Gastrocnemius medialis (tissue), 4 donors: Measurements from ENCODE around the gene GNB2. TPM values are rescaled to one million over a fixed set of nuclear protein-coding genes. Genes with fewer than 3 reads are reported as not detected.
A peak's percentile ranks its signal among the peaks of the same experiment; 100 is the strongest.

ENCODE experiments used
- ATAC-seq, 2 donors: fragments of 150-250 bp; one replicate each; pipeline ENCODE4 v1.9.1; 2016
- DNase-seq, 2 donors: peaks; one replicate each; pipeline ENCODE4 v3.0.0-alpha.2; 2019
- H3K27ac ChIP-seq, 4 donors: fragments of 200-600 bp; sonication (generic); 1 replicate in 1 of 4; 2 replicates in 3 of 4; pipeline ENCODE4 v1.5.1; 2016 to 2018; ENCODE audit warnings: mild to moderate bottlenecking in 2 of 4, moderate library complexity in 1 of 4
- H3K27me3 ChIP-seq, 3 donors: fragments of 200-600 bp; sonication (generic) in 2 of 3; 1 replicate in 1 of 3; 2 replicates in 2 of 3; pipeline versions ENCODE4 v1.5.1 to v1.6.0; 2016 to 2019; ENCODE audit warnings: mild to moderate bottlenecking in 1 of 3, moderate library complexity in 1 of 3
- H3K36me3 ChIP-seq, 2 donors: fragments of 200-600 bp; sonication (generic) in 1 of 2; one replicate each; pipeline ENCODE4 v1.5.1; 2017 to 2018
- H3K4me1 ChIP-seq, 2 donors: fragments of 200-600 bp; sonication (generic) in 1 of 2; one replicate each; pipeline ENCODE4 v1.5.1; 2016 to 2017; ENCODE audit warnings: mild to moderate bottlenecking in 2 of 2
- H3K4me3 ChIP-seq, 4 donors: fragments of 200-600 bp; sonication (generic) in 3 of 4; 1 replicate in 1 of 4; 2 replicates in 3 of 4; pipeline ENCODE4 v1.5.1; 2016 to 2019; ENCODE audit warnings: mild to moderate bottlenecking in 2 of 4
- H3K9me3 ChIP-seq, 3 donors: fragments of 200-600 bp; sonication (generic) in 2 of 3; 1 replicate in 1 of 3; 2 replicates in 2 of 3; pipeline ENCODE4 v1.5.1; 2016 to 2019
- POLR2A ChIP-seq, 2 donors: fragments of 450-650 bp; IDR thresholded peaks; one replicate each; pipeline ENCODE4 v1.6.1; 2017; ENCODE audit warnings: antibody characterized with exemption in 2 of 2, mild to moderate bottlenecking in 2 of 2, moderate library complexity in 2 of 2
- in situ Hi-C, 4 donors: fragments of 200-750 bp; cut with MboI; loops; one replicate each; pipeline versions ENCODE4 v1.15.0 to v1.8.0; 2017; ENCODE audit warnings: low sequenced_read_pairs in 4 of 4
- intact Hi-C: fragments of 100-400 bp; cut with DNase I; formaldehyde crosslinking; loops from one replicate; pipeline ENCODE4 v1.15.1; 2023; ENCODE audit warnings: low total_unique reads
- total RNA-seq, 4 donors: library from RNA; depleted of rRNA; stranded (reverse); fragments of >200 nt; gene quantifications; one replicate each; pipeline versions ENCODE4 v1.1.0 to v1.2.3, GENCODE V29; 2016
- TF ChIP-seq, protein P1 (sequence below), 5 experiments: fragments of 450-650 bp in 3 of 5; fragments of 200-600 bp in 2 of 5; sonication (generic) in 2 of 5; IDR thresholded peaks in 4 of 5; conservative IDR thresholded peaks in 1 of 5; 1 replicate in 4 of 5; 2 replicates in 1 of 5; pipeline ENCODE4 v1.5.1; 2016 to 2019; ENCODE audit warnings: antibody characterized with exemption in 5 of 5, mild to moderate bottlenecking in 3 of 5, moderate library complexity in 3 of 5

The GNB2 gene
- total RNA-seq, 4 donors from 2014 or later = 108 to 163 (median 129) TPM

GRCh38 chr7:100689230-100690135, 15.9 kb downstream of the GNB2 start:
- intact Hi-C loops (loop anchor here (2.0 to 5.0 kb wide), 3 partner anchors 57 to 125 kb away; partner anchors contain the start of gene MOSPD3), in situ Hi-C loops (loop anchor here in 2 of 4 donors (10.0 kb wide), 2 partner anchors 105 to 215 kb away; partner anchors contain the start of genes TSC22D4 (in 2 of the 2), FBXO24 (in 1 of the 2) and LRCH4 (in 1 of the 2))
- Histone ChIP-seq H3K9me3 (no peaks in the 10 kb centered on the region), H3K27ac (peak overlapping the region in 1 of 4 donors; percentile 9), H3K4me1 (peaks cover 42 to 43% of the 10 kb centered on the region in 2 donors), H3K27me3 (no peaks in the 10 kb centered on the region), H3K4me3 (no peak overlapping the region), H3K36me3 (peaks cover 0 to 41% of the 10 kb centered on the region in 2 donors)
- TF ChIP-seq, protein P1, sequence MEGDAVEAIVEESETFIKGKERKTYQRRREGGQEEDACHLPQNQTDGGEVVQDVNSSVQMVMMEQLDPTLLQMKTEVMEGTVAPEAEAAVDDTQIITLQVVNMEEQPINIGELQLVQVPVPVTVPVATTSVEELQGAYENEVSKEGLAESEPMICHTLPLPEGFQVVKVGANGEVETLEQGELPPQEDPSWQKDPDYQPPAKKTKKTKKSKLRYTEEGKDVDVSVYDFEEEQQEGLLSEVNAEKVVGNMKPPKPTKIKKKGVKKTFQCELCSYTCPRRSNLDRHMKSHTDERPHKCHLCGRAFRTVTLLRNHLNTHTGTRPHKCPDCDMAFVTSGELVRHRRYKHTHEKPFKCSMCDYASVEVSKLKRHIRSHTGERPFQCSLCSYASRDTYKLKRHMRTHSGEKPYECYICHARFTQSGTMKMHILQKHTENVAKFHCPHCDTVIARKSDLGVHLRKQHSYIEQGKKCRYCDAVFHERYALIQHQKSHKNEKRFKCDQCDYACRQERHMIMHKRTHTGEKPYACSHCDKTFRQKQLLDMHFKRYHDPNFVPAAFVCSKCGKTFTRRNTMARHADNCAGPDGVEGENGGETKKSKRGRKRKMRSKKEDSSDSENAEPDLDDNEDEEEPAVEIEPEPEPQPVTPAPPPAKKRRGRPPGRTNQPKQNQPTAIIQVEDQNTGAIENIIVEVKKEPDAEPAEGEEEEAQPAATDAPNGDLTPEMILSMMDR (IDR thresholded peaks at IDR 0.05 in 4 of 5, conservative IDR thresholded peaks at IDR 0.05 in 1 of 5) = no peak
- TF ChIP-seq POLR2A (IDR thresholded peaks at IDR 0.05) = no peak
- no peak for DNase-seq
- no peak for ATAC-seq

DNA sequence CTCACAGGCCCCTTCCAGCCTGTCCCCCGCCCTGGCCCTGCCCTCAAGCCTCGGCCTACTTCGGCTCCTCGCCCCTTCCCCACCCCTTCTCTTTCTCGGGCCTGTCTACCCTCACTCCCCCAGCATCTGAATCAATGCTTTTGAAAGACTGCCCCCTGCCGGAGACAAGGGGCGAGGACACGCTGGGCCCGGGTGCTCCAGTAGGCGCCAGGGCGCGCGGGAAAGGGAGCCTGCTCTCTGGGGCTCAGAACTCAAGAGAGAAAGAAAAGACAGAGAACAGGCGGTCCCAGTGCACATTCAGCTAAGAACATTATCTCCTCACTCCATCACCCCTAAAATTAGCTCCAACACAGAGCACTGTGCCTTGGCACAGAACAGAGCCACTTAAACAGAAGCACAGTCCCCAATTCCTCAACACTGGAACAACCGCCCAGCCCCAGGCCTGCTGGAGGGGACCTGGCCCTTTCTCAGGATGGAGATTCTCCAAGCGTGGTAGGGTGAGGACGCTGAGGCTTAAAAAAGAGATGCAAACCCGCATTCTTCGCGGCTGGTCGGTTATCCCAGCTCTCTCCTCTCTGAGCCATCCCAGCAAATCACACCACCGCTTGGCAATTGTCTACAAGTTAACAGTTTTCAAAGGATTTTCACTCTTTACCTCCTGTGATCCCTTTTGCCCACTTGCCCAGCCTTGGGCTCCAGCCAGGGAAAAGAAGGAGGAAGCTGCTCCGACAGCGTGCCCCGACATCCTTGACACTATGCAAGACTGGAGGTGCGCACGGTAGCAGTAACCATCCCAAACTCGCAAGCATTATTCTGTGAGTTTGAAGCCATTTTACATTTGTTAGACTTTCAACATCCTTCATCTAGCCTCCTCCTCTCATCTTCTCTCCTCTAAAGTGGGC, 18.4 kb downstream of the GNB2 start:
- ATAC-seq = peak; percentile 55 to 73
- Histone ChIP-seq H3K27me3 (no peaks in the 10 kb centered on the region), H3K36me3 (peaks cover 0 to 17% of the 10 kb centered on the region in 2 donors), H3K4me1 (peaks cover 44 to 48% of the 10 kb centered on the region in 2 donors), H3K4me3 (peak overlapping the region; percentile 37 to 89 (median 71)), H3K9me3 (no peaks in the 10 kb centered on the region), H3K27ac (peak overlapping the region; percentile 69 to 84 (median 77))
- intact Hi-C loops = loop anchor here (2.0 to 5.0 kb wide), 5 partner anchors 15 to 127 kb away; partner anchors contain the start of genes MOSPD3 and POP7
- DNase-seq = peak; percentile 59 to 68
- in situ Hi-C loops = loop anchor here in 2 of 4 donors (10.0 kb wide), 2 partner anchors 107 to 217 kb away; partner anchors contain the start of genes TSC22D4 (in 2 of the 2), FBXO24 (in 1 of the 2) and LRCH4 (in 1 of the 2)
- TF ChIP-seq, protein P1 (IDR thresholded peaks at IDR 0.05 in 4 of 5, conservative IDR thresholded peaks at IDR 0.05 in 1 of 5) = peak; percentile 78 to 93 (median 89)
- no peak for TF ChIP-seq POLR2A (IDR thresholded peaks at IDR 0.05)

DNA sequence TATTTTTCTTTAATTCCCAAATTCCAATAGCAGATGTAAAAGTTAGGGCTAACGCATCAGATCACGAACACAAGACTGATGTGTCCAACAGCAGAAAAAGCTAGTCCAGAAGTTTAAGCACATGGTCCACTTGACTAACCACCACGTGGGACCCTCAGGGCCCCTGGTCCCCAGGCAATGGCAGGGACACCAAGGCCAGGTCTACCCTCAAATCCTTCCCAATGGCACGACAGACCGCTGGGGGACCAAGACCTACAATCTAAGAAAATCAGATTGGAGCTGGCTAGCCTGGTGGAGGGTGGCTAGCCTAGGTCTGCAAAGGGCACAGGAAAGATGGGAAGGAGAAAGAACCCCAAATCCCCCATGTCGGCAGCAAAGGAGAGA, 19.0 kb downstream of the GNB2 start:
- no peak for TF ChIP-seq POLR2A (IDR thresholded peaks at IDR 0.05)
- TF ChIP-seq, protein P1 (IDR thresholded peaks at IDR 0.05 in 4 of 5, conservative IDR thresholded peaks at IDR 0.05 in 1 of 5) = no peak
- DNase-seq = no peak
- H3K27ac ChIP-seq = peak overlapping the region; percentile 77 to 86 (median 80)
- no peaks in the 10 kb centered on the region for H3K9me3 ChIP-seq
- no peak for ATAC-seq
- H3K27me3 ChIP-seq = no peaks in the 10 kb centered on the region
- peak overlapping the region; percentile 65 to 94 (median 83) for H3K4me3 ChIP-seq
- peaks cover 44 to 48% of the 10 kb centered on the region in 2 donors for H3K4me1 ChIP-seq
- intact Hi-C loops (loop anchor here (2.0 to 5.0 kb wide), 4 partner anchors 14 to 80 kb away; partner anchors contain the start of genes MOSPD3 and POP7), in situ Hi-C loops (loop anchor here in 2 of 4 donors (10.0 kb wide), 2 partner anchors 108 to 218 kb away; partner anchors contain the start of genes TSC22D4 (in 2 of the 2), FBXO24 (in 1 of the 2) and LRCH4 (in 1 of the 2))
- H3K36me3 ChIP-seq = peaks cover 0 to 11% of the 10 kb centered on the region in 2 donors
